ENCODE measurements around the gene PMPCA. TPM values are rescaled to one million over a fixed set of nuclear protein-coding genes. Genes with fewer than 3 reads are reported as not detected.

Gene PMPCA
- total and polyA plus RNA-seq, 7 donors = 22.9 to 49.9 (median 27.1) TPM

GRCh38 chr9:136441191-136441680 lies 30.8 kb downstream of the PMPCA start:
- DNase-seq = no peak
- Histone ChIP-seq H3K4me1 (peaks cover 2 to 35% (median 31%) of the 10 kb centered on the region in 4 donors), H3K27me3 (no peaks in the 10 kb centered on the region), H3K36me3 (peaks cover 27 to 59% (median 36%) of the 10 kb centered on the region in 4 donors), H3K4me3 (no peak overlapping the region), H3K27ac (no peak overlapping the region), H3K9me3 (no peaks in the 10 kb centered on the region)
- intact Hi-C loops (cut with DNase I) = no loop called here
- TF ChIP-seq POLR2AphosphoS5 (IDR thresholded peaks at IDR 0.05) = no peak
- no peak for TF ChIP-seq CTCF (IDR thresholded peaks at IDR 0.05)
- no peak for TF ChIP-seq EP300 (IDR thresholded peaks at IDR 0.05)
- TF ChIP-seq POLR2A (IDR thresholded peaks at IDR 0.05) = no peak
- WGBS, 2 donors = 92 to 94% methylated on average over 15 of the region's 15 CpGs

- no peak for DNase-seq
- Histone ChIP-seq H3K9me3 (no peaks in the 10 kb centered on the region), H3K36me3 (peaks cover 32 to 61% (median 40%) of the 10 kb centered on the region in 4 donors), H3K27me3 (no peaks in the 10 kb centered on the region), H3K27ac (no peak overlapping the region), H3K4me3 (no peak overlapping the region), H3K4me1 (peaks cover 2 to 30% (median 26%) of the 10 kb centered on the region in 4 donors)
- WGBS, 2 donors = 92 to 93% methylated on average over 17 of the region's 17 CpGs
- TF ChIP-seq POLR2AphosphoS5 (IDR thresholded peaks at IDR 0.05) = no peak
- no peak for TF ChIP-seq EP300 (IDR thresholded peaks at IDR 0.05)
- intact Hi-C loops (cut with DNase I) = no loop called here
Measured at GRCh38 chr9:136441681-136442245, 31.3 kb downstream of the PMPCA start.

DNA sequence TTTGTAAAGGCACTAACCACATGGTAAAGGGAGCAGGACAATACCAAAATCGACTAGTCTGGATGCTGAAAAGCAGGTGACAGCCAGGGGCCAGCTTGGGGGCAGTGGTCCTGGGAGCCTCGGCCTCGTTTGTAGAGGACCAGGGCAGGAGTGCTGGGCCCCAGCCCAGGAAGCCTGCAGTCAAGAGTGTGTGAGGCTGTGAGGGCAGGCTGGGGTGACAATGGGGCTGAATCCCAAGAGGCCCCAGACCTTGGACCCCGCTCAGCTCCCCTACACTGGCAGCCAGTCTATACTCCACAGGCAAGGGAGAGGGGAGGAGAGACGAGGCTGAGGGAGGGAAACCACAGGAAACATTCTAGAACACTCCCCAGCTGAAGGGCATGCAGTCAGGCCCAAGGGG lies 31.8 kb downstream of the PMPCA start:
- no peak overlapping the region for H3K27ac ChIP-seq
- H3K27me3 ChIP-seq = no peaks in the 10 kb centered on the region
- DNase-seq = no peak
- H3K4me1 ChIP-seq = peaks cover 2 to 25% (median 21%) of the 10 kb centered on the region in 4 donors
- TF ChIP-seq POLR2AphosphoS5 (IDR thresholded peaks at IDR 0.05) (no peak), POLR2A (IDR thresholded peaks at IDR 0.05) (no peak), CTCF (IDR thresholded peaks at IDR 0.05) (no peak), EP300 (IDR thresholded peaks at IDR 0.05) (no peak)
- H3K36me3 ChIP-seq = peaks cover 37 to 66% (median 45%) of the 10 kb centered on the region in 4 donors
- intact Hi-C loops (cut with DNase I) = no loop called here
- no peak overlapping the region for H3K4me3 ChIP-seq
- 89 to 94% methylated on average over 5 of the region's 5 CpGs for WGBS, 2 donors
- no peaks in the 10 kb centered on the region for H3K9me3 ChIP-seq

- no peak for DNase-seq
- TF ChIP-seq CTCF (IDR thresholded peaks at IDR 0.05) (no peak), POLR2AphosphoS5 (IDR thresholded peaks at IDR 0.05) (no peak), POLR2A (IDR thresholded peaks at IDR 0.05) (no peak)
- intact Hi-C loops (cut with DNase I) = no loop called here
- H3K27ac ChIP-seq = no peak overlapping the region
- H3K4me1 ChIP-seq = peaks cover 0 to 17% (median 13%) of the 10 kb centered on the region in 4 donors
- H3K36me3 ChIP-seq = peaks cover 45 to 74% (median 51%) of the 10 kb centered on the region in 4 donors
- no peak overlapping the region for H3K4me3 ChIP-seq
- H3K27me3 ChIP-seq = no peaks in the 10 kb centered on the region
- WGBS, 2 donors = 95 to 96% methylated on average over 15 of the region's 15 CpGs
- no peaks in the 10 kb centered on the region for H3K9me3 ChIP-seq
Measured at GRCh38 chr9:136443087-136443486, 32.6 kb downstream of the PMPCA start.

GRCh38 chr9:136443687-136444086 lies 33.2 kb downstream of the PMPCA start:
- no peak for DNase-seq
- intact Hi-C loops (cut with DNase I) = no loop called here
- Histone ChIP-seq H3K9me3 (no peaks in the 10 kb centered on the region), H3K36me3 (peaks cover 51 to 80% (median 56%) of the 10 kb centered on the region in 4 donors), H3K27me3 (no peaks in the 10 kb centered on the region), H3K27ac (no peak overlapping the region), H3K4me1 (peaks cover 0 to 11% (median 7%) of the 10 kb centered on the region in 4 donors), H3K4me3 (no peak overlapping the region)
- 93 to 95% methylated on average over 7 of the region's 7 CpGs for WGBS, 2 donors
- TF ChIP-seq POLR2AphosphoS5 (IDR thresholded peaks at IDR 0.05) = no peak
